WTC11 (cell line): ENCODE measurements around the gene HINFP.

ENCODE experiments used
- AR ChIP-seq: fragments of 250-450 bp; sonication (Bioruptor Pico); IDR thresholded peaks from 2 replicates; pipeline ENCODE4 v1.9.0; 2021; ENCODE audit warnings: mild to moderate bottlenecking
- CTCF ChIP-seq: fragments of 200-600 bp; IDR thresholded peaks from 2 replicates; pipeline ENCODE4 v1.8.0; 2022; ENCODE audit warnings: antibody characterized with exemption
- FOXP1 ChIP-seq: sonication (generic); formaldehyde crosslinking; IDR thresholded peaks from 2 replicates; pipeline ENCODE4 v1.8.0; 2022; ENCODE audit warnings: missing genetic modification reagents, mild to moderate bottlenecking, moderate library complexity, borderline replicate concordance

- TF ChIP-seq CTCF = no peak
- TF ChIP-seq AR (CRISPR knock-in tag) = no peak
- no peak for TF ChIP-seq FOXP1 (CRISPR knock-in tag)
Measured at GRCh38 chr11:119179342-119179741, 58.0 kb downstream of the HINFP start.
